Measurements from ENCODE around the gene MIA.

DNA sequence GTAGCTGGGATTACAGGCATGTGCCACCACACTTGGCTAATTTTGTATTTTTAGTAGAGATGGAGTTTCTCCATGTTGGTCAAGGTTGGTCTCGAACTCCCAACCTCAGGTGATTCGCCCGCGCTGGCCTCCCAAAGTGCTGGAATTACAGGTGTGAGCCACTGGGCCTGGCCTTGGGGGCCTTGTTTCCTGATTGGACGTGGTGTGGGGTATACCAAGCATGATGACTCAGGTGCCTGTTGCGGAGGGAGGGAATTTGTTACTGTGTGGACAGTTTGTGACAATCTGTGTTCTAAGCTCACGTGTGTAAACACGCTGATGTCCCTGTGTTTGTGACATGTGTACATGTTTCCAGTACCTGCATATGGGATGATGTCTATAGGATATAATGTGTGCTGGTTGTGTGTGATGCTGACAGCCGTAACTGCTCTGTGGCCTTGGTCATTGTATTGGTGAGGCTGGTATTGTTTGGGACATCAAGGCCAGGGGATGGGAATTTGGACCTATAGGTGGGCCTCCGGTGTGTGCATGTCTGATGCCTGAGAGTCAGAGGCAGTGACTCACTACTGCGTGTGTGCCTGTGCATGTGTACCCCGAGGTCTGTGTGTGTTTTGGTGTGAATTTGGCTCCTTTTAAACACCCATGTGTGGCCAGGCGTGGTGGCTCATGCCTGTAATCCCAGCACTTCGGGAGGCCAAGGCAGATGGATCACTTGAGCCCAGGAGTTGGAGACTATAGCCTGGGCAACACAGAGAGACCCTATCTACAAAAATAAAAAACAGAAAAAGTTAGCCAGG lies 22.0 kb downstream of the MIA start:
- TF ChIP-seq, protein P1, sequence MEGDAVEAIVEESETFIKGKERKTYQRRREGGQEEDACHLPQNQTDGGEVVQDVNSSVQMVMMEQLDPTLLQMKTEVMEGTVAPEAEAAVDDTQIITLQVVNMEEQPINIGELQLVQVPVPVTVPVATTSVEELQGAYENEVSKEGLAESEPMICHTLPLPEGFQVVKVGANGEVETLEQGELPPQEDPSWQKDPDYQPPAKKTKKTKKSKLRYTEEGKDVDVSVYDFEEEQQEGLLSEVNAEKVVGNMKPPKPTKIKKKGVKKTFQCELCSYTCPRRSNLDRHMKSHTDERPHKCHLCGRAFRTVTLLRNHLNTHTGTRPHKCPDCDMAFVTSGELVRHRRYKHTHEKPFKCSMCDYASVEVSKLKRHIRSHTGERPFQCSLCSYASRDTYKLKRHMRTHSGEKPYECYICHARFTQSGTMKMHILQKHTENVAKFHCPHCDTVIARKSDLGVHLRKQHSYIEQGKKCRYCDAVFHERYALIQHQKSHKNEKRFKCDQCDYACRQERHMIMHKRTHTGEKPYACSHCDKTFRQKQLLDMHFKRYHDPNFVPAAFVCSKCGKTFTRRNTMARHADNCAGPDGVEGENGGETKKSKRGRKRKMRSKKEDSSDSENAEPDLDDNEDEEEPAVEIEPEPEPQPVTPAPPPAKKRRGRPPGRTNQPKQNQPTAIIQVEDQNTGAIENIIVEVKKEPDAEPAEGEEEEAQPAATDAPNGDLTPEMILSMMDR (IDR thresholded peaks at IDR 0.05 in 4 of 5, conservative IDR thresholded peaks at IDR 0.05 in 1 of 5), result no peak
- no peak for TF ChIP-seq POLR2A (IDR thresholded peaks at IDR 0.05)

All from gastrocnemius medialis (tissue), 4 donors.